Measurements from ENCODE around the gene TMEFF1. TPM values are rescaled to one million over a fixed set of nuclear protein-coding genes. Genes with fewer than 3 reads are reported as not detected.
"Not testable (repeated sequence)": the region's sequence is repeated elsewhere in the genome, so short reads cannot be mapped to it uniquely, and the experiment has no call there.

TMEFF1 gene
- total and polyA plus RNA-seq, 2 of the 8 experiments (the other 6 are each of a cell fraction or from before 2014, with no cell fraction given) = 13.5 to 68.2 TPM

- not testable (repeated sequence) for H3K4me1 ChIP-seq (replicated peaks in 1 of 4; ENCODE audit: control insufficient read depth in 3 of 4, insufficient read depth in 4 of 4, low read length in 3 of 4); H3K23ac ChIP-seq (ENCODE audit: insufficient read length); H2AFZ ChIP-seq (ENCODE audit: low read length); H2BK20ac ChIP-seq (ENCODE audit: low read length); H3K56ac ChIP-seq (replicated peaks; ENCODE audit: insufficient read length, low read depth, low read length); H4K5ac ChIP-seq (ENCODE audit: insufficient read length, low read depth, low read length); H2BK15ac ChIP-seq (ENCODE audit: low read length); H2BK120ac ChIP-seq (replicated peaks; ENCODE audit: low read depth, low read length); H3K27ac ChIP-seq (ENCODE audit: low read depth, low read length); H3K18ac ChIP-seq (ENCODE audit: extremely low read depth, low read length); H2AK5ac ChIP-seq (ENCODE audit: low read depth, low read length); H3K9ac ChIP-seq (replicated peaks in 1 of 4; ENCODE audit: extremely low read depth in 1 of 4, low read depth in 3 of 4, low read length in 3 of 4); H3K4me3 ChIP-seq (ENCODE audit: extremely low read depth in 1 of 4, insufficient read depth in 2 of 4, low read depth in 3 of 4, low read length in 4 of 4); H3K4ac ChIP-seq (replicated peaks; ENCODE audit: insufficient read length, low read depth, low read length); H4K91ac ChIP-seq (replicated peaks; ENCODE audit: insufficient read length, low read length); H4K20me1 ChIP-seq (replicated peaks in 1 of 2; ENCODE audit: control insufficient read depth in 1 of 2, insufficient read depth in 2 of 2, low read length in 2 of 2); H3K79me2 ChIP-seq (ENCODE audit: control insufficient read depth in 1 of 2, insufficient read depth in 2 of 2, low read length in 2 of 2); H3K27me3 ChIP-seq (replicated peaks in 1 of 4; ENCODE audit: control insufficient read depth in 3 of 4, extremely low read depth in 1 of 4, insufficient read depth in 3 of 4, low read length in 3 of 4); H3K4me2 ChIP-seq (ENCODE audit: insufficient read depth in 1 of 2, low read depth in 2 of 2, low read length in 2 of 2); H3K79me1 ChIP-seq (ENCODE audit: low read depth, low read length); FAIRE-seq; H3K9me3 ChIP-seq (ENCODE audit: insufficient read depth in 2 of 2, low read depth in 1 of 2, low read length in 1 of 2); H2BK12ac ChIP-seq (ENCODE audit: low read depth, low read length); H4K8ac ChIP-seq (ENCODE audit: extremely low read depth, insufficient read depth, low read length); H3K23me2 ChIP-seq (ENCODE audit: low read depth, low read length); H2BK5ac ChIP-seq (ENCODE audit: low read depth, low read length); H3K14ac ChIP-seq (ENCODE audit: insufficient read length)
- DNase-seq (ENCODE audit: low read depth in 1 of 2, low spot score in 2 of 2) = peak in 1 of 2 experiments; percentile 65
- POLR2A ChIA-PET (ENCODE audit: partially characterized antibody) = interaction anchor here (0.7 kb wide), 1 partner anchor 8 kb away, joined by 3 read pairs; no protein-coding TSS in a partner anchor
- 90% methylated on average over 28 of the region's 30 CpGs; no CpG with 5 or more reads in 1 of the 2 experiments for WGBS, 2 experiments (ENCODE audit: extremely low coverage in 1 of 2, insufficient coverage in 1 of 2, insufficient read length in 1 of 2, insufficient replicate concordance in 2 of 2, low coverage in 1 of 2, low lambda C conversion rate in 2 of 2, missing lambda C conversion rate in 1 of 2)
- CTCF ChIA-PET (ENCODE audit: partially characterized antibody) = interaction anchor here (0.7 kb wide), 1 partner anchor 50 kb away, joined by 3 read pairs; no protein-coding TSS in a partner anchor
- peaks cover 0 to 39% (median 21%) of the 10 kb centered on the region in 4 experiments; a peak in 6 of 8 replicates for H3K36me3 ChIP-seq (ENCODE audit: control insufficient read depth in 2 of 4, insufficient read depth in 4 of 4, low read length in 3 of 4)
These were observed 54.3 kb downstream of the TMEFF1 start for GRCh38 chr9:100527180-100527794.
